TTC549 (cell line): ENCODE measurements around the gene ASPHD1.
"Not testable (repeated sequence)": the region's sequence is repeated elsewhere in the genome, so short reads cannot be mapped to it uniquely, and the experiment has no call there.

Source experiments
- FAIRE-seq: peaks from 2 replicates; lab custom pipeline; 2012; peaks lifted over from hg19 to GRCh38; lab: Jason Lieb, UNC

ASPHD1 gene

GRCh38 chr16:29877266-29877961, 22.9 kb upstream of the ASPHD1 start:
- no peak for FAIRE-seq

GRCh38 chr16:29878172-29878571, 22.1 kb upstream of the ASPHD1 start:
- no peak for FAIRE-seq

GRCh38 chr16:29881050-29881449, 19.2 kb upstream of the ASPHD1 start:
- no peak for FAIRE-seq

- FAIRE-seq = no peak
These were observed 16.3 kb upstream of the ASPHD1 start for GRCh38 chr16:29883987-29884386.

- FAIRE-seq = not testable (repeated sequence)
These were observed 10.9 kb upstream of the ASPHD1 start for GRCh38 chr16:29889372-29889771.

GRCh38 chr16:29891525-29892457, 8.5 kb upstream of the ASPHD1 start:
- no peak for FAIRE-seq

- no peak for FAIRE-seq
These were observed 7.9 kb upstream of the ASPHD1 start for GRCh38 chr16:29892458-29892813.

- FAIRE-seq = no peak
These were observed 6.7 kb upstream of the ASPHD1 start for GRCh38 chr16:29893553-29893952.

GRCh38 chr16:29894352-29894751, 5.9 kb upstream of the ASPHD1 start:
- FAIRE-seq = no peak

GRCh38 chr16:29896841-29897240, 3.4 kb upstream of the ASPHD1 start:
- FAIRE-seq = no peak

- no peak for FAIRE-seq
These were observed 3.0 kb upstream of the ASPHD1 start for GRCh38 chr16:29897333-29897732.

- FAIRE-seq = no peak
These were observed 2.0 kb upstream of the ASPHD1 start for GRCh38 chr16:29898135-29898803.

- FAIRE-seq = no peak
These were observed 1.3 kb upstream of the ASPHD1 start for GRCh38 chr16:29898804-29899515.

GRCh38 chr16:29899516-29900101, 679 bp upstream of the ASPHD1 start, which contains the start of gene SEZ6L2:
SEZ6L2 (minus strand) TSS chr16:29899550; CDS start chr16:29899019, 531 bp downstream.
- FAIRE-seq = no peak

- FAIRE-seq = no peak
These were observed 759 bp downstream of the ASPHD1 start for GRCh38 chr16:29900888-29901606.

GRCh38 chr16:29901607-29901945, 1.3 kb downstream of the ASPHD1 start:
- no peak for FAIRE-seq

- no peak for FAIRE-seq
These were observed 3.3 kb downstream of the ASPHD1 start for GRCh38 chr16:29903590-29903989.

GRCh38 chr16:29904947-29905346, 4.7 kb downstream of the ASPHD1 start:
- no peak for FAIRE-seq

- FAIRE-seq = no peak
These were observed 5.4 kb downstream of the ASPHD1 start for GRCh38 chr16:29905668-29906067.

- no peak for FAIRE-seq
These were observed 6.4 kb downstream of the ASPHD1 start for GRCh38 chr16:29906520-29907244.

- FAIRE-seq = no peak
These were observed 7.7 kb downstream of the ASPHD1 start for GRCh38 chr16:29907973-29908372.
